ENCODE results near the gene GPR162.
A peak's percentile ranks its signal among the peaks of the same experiment; 100 is the strongest.

DNA sequence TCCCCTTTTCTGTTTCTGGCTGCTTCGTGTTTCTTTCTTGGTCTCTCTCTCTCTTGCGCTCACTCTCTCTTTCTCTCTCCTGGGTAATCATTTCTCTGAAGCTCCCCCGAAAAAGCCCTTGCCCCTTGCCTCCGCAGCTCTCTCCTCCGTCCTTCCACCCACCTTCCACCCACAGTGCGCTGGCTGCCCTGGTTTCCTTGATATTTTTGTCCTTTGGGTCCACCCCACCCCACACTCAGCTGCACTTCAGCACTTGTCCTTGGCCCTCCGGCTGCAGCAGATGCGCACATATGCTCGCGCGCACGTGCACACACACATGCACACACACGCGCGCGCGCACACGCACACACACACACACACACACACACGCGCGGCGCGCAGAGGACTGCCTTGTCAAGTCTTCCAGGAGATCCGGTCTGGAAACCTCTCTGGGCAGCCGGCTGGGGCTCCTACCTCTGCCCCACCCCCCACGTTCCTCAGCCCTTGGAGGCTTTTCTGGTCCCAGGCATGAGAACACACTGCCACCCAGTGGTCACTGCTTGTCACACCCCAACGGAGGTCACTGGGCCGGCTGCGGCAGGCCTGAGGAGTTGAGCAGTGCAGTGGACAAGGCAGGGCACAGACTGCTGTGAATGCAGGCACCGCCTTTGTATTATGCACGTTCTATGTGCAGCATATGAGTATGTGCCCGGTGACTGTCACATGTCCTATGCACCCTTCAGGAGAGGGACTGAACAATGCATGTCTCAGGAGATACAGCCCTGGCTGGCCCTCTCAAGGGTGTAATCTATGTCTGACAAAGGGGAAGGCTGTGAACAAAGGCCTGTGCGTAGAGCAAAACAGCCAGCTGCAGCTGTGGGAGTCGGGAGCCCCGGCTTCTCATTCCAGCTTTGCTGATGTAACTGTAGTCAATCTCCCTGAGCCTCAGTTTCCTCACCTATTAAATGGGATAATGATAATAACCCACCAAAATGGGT lies 42.8 kb upstream of the GPR162 start:
- TF ChIP-seq, protein P1, sequence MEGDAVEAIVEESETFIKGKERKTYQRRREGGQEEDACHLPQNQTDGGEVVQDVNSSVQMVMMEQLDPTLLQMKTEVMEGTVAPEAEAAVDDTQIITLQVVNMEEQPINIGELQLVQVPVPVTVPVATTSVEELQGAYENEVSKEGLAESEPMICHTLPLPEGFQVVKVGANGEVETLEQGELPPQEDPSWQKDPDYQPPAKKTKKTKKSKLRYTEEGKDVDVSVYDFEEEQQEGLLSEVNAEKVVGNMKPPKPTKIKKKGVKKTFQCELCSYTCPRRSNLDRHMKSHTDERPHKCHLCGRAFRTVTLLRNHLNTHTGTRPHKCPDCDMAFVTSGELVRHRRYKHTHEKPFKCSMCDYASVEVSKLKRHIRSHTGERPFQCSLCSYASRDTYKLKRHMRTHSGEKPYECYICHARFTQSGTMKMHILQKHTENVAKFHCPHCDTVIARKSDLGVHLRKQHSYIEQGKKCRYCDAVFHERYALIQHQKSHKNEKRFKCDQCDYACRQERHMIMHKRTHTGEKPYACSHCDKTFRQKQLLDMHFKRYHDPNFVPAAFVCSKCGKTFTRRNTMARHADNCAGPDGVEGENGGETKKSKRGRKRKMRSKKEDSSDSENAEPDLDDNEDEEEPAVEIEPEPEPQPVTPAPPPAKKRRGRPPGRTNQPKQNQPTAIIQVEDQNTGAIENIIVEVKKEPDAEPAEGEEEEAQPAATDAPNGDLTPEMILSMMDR (IDR thresholded peaks at IDR 0.05), result peak; percentile 88 to 99 (median 98)
- peak in 1 of 2 donors; percentile 59 for TF ChIP-seq POLR2A (IDR thresholded peaks at IDR 0.05)
